IMR-90 (cell line): ENCODE data around the gene PRUNE2. TPM values are rescaled to one million over a fixed set of nuclear protein-coding genes. Genes with fewer than 3 reads are reported as not detected.

Source experiments
- ATAC-seq: fragments of 200-7000 bp; cut with Tn5 transposase; 2 replicates; pipeline ENCODE4 v1.9.1; 2020; ENCODE audit warnings: low read depth, mild to moderate bottlenecking, moderate library complexity
- BruUV-seq: library from RNA; stranded (reverse); fragments of 400-500 nt; replicated peaks from 2 replicates; lab custom pipeline; 2021; lab: Mats Ljungman, UMichigan
- CTCF ChIA-PET: fragments of 300-600 bp; formaldehyde crosslinking; extraction: SDS; loops from one replicate; lab custom pipeline; 2021; ENCODE audit warnings: antibody characterized with exemption; lab: Yijun Ruan, JAX
- POLR2A ChIA-PET: fragments of 300-600 bp; sonication (Branson Sonifier 250); formaldehyde crosslinking; loops from one replicate; lab custom pipeline; 2022; ENCODE audit warnings: antibody characterized with exemption; ENCODE audit not compliant: unreplicated experiment; lab: Charles Lee
- DNase-seq: peaks from one replicate; pipeline ENCODE4 v3.0.0; 2013
- H2AFZ ChIP-seq: replicated peaks from 2 replicates; pipeline ENCODE3; 2013; ENCODE audit warnings: low read length, mild to moderate bottlenecking; ENCODE audit not compliant: poor library complexity
- H2AK5ac ChIP-seq: 2 replicates; pipeline ENCODE4 v1.6.1; 2013; ENCODE audit warnings: low read depth, low read length, inconsistent platforms
- H2AK9ac ChIP-seq: replicated peaks from 2 replicates; pipeline ENCODE3; 2013; ENCODE audit warnings: mild to moderate bottlenecking, low read depth, low read length, moderate library complexity; ENCODE audit not compliant: poor library complexity
- H2BK120ac ChIP-seq: 2 replicates; pipeline ENCODE4 v1.6.1; 2013; ENCODE audit warnings: low read depth, low read length, inconsistent platforms
- H2BK15ac ChIP-seq: 3 replicates; pipeline ENCODE4 v1.6.1; 2013; ENCODE audit warnings: low read depth, low read length, inconsistent platforms
- H2BK20ac ChIP-seq: 2 replicates; pipeline ENCODE4 v1.6.1; 2013; ENCODE audit warnings: low read depth, mild to moderate bottlenecking, inconsistent platforms, low read length, moderate library complexity
- H2BK5ac ChIP-seq: 2 replicates; pipeline ENCODE4 v1.6.1; 2013; ENCODE audit warnings: mild to moderate bottlenecking, low read depth, low read length, inconsistent platforms; ENCODE audit not compliant: poor library complexity, severe bottlenecking
- H3K14ac ChIP-seq: replicated peaks from 2 replicates; pipeline ENCODE4 v1.6.1; 2013; ENCODE audit warnings: low read depth, low read length, inconsistent platforms
- H3K18ac ChIP-seq: 2 replicates; pipeline ENCODE4 v1.6.1; 2013; ENCODE audit warnings: low read depth, low read length, control low read depth
- H3K23ac ChIP-seq: 2 replicates; pipeline ENCODE4 v1.6.1; 2013; ENCODE audit warnings: low read depth, low read length, inconsistent platforms
- H3K27ac ChIP-seq: 2 replicates; pipeline ENCODE4 v1.5.1; 2013; ENCODE audit warnings: mild to moderate bottlenecking, control low read depth, low read length; ENCODE audit not compliant: insufficient read depth
- H3K27me3 ChIP-seq: 2 replicates; pipeline ENCODE4 v1.6.1; 2013; ENCODE audit warnings: low read length; ENCODE audit not compliant: control insufficient read depth, insufficient read depth
- H3K36me3 ChIP-seq: 2 replicates; pipeline ENCODE4 v1.6.1; 2013; ENCODE audit warnings: low read length, mixed read lengths; ENCODE audit not compliant: control insufficient read depth, insufficient read depth
- H3K4ac ChIP-seq: 2 replicates; pipeline ENCODE4 v1.6.1; 2013; ENCODE audit warnings: low read depth, low read length, inconsistent platforms
- H3K4me1 ChIP-seq: 2 replicates; pipeline ENCODE4 v1.6.1; 2013; ENCODE audit warnings: low read length, mixed read lengths; ENCODE audit not compliant: control insufficient read depth, insufficient read depth
- H3K4me2 ChIP-seq: 2 replicates; pipeline ENCODE4 v1.6.1; 2013; ENCODE audit warnings: low read depth, mild to moderate bottlenecking, control low read depth, low read length, moderate library complexity
- H3K4me3 ChIP-seq: 2 replicates; pipeline ENCODE4 v1.5.1; 2013; ENCODE audit warnings: low read depth, mild to moderate bottlenecking, control low read depth, low read length, moderate library complexity; ENCODE audit not compliant: insufficient read depth
- H3K56ac ChIP-seq: 2 replicates; pipeline ENCODE4 v1.6.1; 2013; ENCODE audit warnings: low read length, inconsistent platforms; ENCODE audit not compliant: insufficient read depth; ENCODE audit errors: extremely low read depth
- H3K79me1 ChIP-seq, 2 experiments: 2 replicates each; pipeline ENCODE4 v1.6.1; 2013; ENCODE audit warnings: low read length in 2 of 2, inconsistent platforms in 1 of 2, low read depth in 1 of 2
- H3K9ac ChIP-seq: 2 replicates; pipeline ENCODE4 v1.6.1; 2013; ENCODE audit warnings: low read depth, low read length, control low read depth
- H3K9me1 ChIP-seq: 2 replicates; pipeline ENCODE4 v1.6.1; 2013; ENCODE audit warnings: low read length, inconsistent platforms; ENCODE audit not compliant: insufficient read depth
- H3K9me3 ChIP-seq: 2 replicates; pipeline ENCODE4 v1.6.1; 2013; ENCODE audit warnings: low read length; ENCODE audit not compliant: control insufficient read depth, insufficient read depth
- H4K20me1 ChIP-seq: 2 replicates; pipeline ENCODE4 v1.6.1; 2013; ENCODE audit warnings: low read length, inconsistent platforms; ENCODE audit not compliant: insufficient read depth
- H4K5ac ChIP-seq: 2 replicates; pipeline ENCODE4 v1.6.1; 2013; ENCODE audit warnings: mild to moderate bottlenecking, low read depth, low read length, control low read depth
- H4K8ac ChIP-seq, 2 experiments: 2 replicates each; pipeline ENCODE4 v1.6.1; 2013; ENCODE audit warnings: low read depth in 2 of 2, low read length in 2 of 2, control low read depth in 1 of 2, inconsistent platforms in 1 of 2
- H4K91ac ChIP-seq: 2 replicates; pipeline ENCODE4 v1.6.1; 2013; ENCODE audit warnings: low read depth, low read length, inconsistent platforms; ENCODE audit not compliant: insufficient read depth
- BHLHE40 ChIP-seq: fragments of 150-350 bp; IDR thresholded peaks from 2 replicates; pipeline ENCODE4 v1.6.1; 2016; ENCODE audit warnings: mild to moderate bottlenecking, low read depth, low read length
- CEBPB ChIP-seq: IDR thresholded peaks from 2 replicates; pipeline ENCODE4 v1.6.1; 2012; ENCODE audit warnings: low read depth, low read length, improper control_type of control experiment
- ELK1 ChIP-seq: fragments of 150-350 bp; IDR thresholded peaks from 2 replicates; pipeline ENCODE4 v1.6.1; 2016; ENCODE audit warnings: low read depth, mild to moderate bottlenecking, low read length, moderate library complexity, borderline replicate concordance
- POLR2A ChIP-seq: IDR thresholded peaks from 2 replicates; pipeline ENCODE4 v1.6.1; 2012; ENCODE audit warnings: mild to moderate bottlenecking, low read depth, low read length
- RAD21 ChIP-seq: IDR thresholded peaks from 2 replicates; pipeline ENCODE4 v1.6.1; 2012; ENCODE audit warnings: low read length, improper control_type of control experiment
- RCOR1 ChIP-seq: IDR thresholded peaks from 2 replicates; pipeline ENCODE4 v1.6.1; 2012; ENCODE audit warnings: mild to moderate bottlenecking, low read length, improper control_type of control experiment; ENCODE audit not compliant: insufficient replicate concordance
- RFX5 ChIP-seq: IDR thresholded peaks from 2 replicates; pipeline ENCODE4 v1.8.0; 2012; ENCODE audit warnings: low read depth, mild to moderate bottlenecking, low read length, moderate library complexity
- SMC3 ChIP-seq: fragments of 150-350 bp; IDR thresholded peaks from 2 replicates; pipeline ENCODE4 v1.6.1; 2016; ENCODE audit warnings: low read depth, mild to moderate bottlenecking, antibody characterized with exemption, low read length, moderate library complexity
- WGBS, 2 experiments: methylation state at CpG; one replicate each; pipeline versions ENCODE4 v1.1.5 to v1.1.7; 2013; ENCODE audit warnings: missing lambda C conversion rate in 2 of 2; ENCODE audit not compliant: insufficient read length in 1 of 2; ENCODE audit errors: extremely low coverage in 2 of 2; 5-methylcytosine and 5-hydroxymethylcytosine counted together
- dilution Hi-C: fragments of 300-500 bp; cut with HindIII; formaldehyde crosslinking; loops from one replicate; pipeline ENCODE4 v1.14.3; 2018; ENCODE audit warnings: low sequenced_read_pairs; ENCODE audit not compliant: unreplicated experiment
- in situ Hi-C: fragments of 300-500 bp; cut with MboI; formaldehyde crosslinking; loops from 3 replicates; pipeline ENCODE4 v1.14.3; 2019; ENCODE audit warnings: low sequenced_read_pairs, inconsistent platforms, mixed read lengths
- intact Hi-C: fragments of 100-400 bp; cut with micrococcal nuclease; formaldehyde crosslinking; loops from 2 replicates; pipeline ENCODE4 v1.10.0; 2022
- polyA plus RNA-seq, 3 experiments: library from polyadenylated mRNA; depleted of rRNA; stranded (reverse); fragments of >200 nt; gene quantifications; 2 replicates each; pipeline ENCODE4 v1.2.3, GENCODE V29; 2012; ENCODE audit warnings: low replicate concordance in 1 of 3
- total RNA-seq: library from RNA; depleted of rRNA; stranded (reverse); fragments of >200 nt; gene quantifications from 2 replicates; pipeline ENCODE4 v1.2.3, GENCODE V29; 2012
- TF ChIP-seq, protein P1 (sequence below): conservative IDR thresholded peaks from 2 replicates; pipeline ENCODE4 v1.5.1; 2012; ENCODE audit warnings: mild to moderate bottlenecking, low read depth, low read length, improper control_type of control experiment
- TF ChIP-seq, protein P2 (sequence below): fragments of 150-350 bp; IDR thresholded peaks from 2 replicates; pipeline ENCODE4 v1.6.1; 2017; ENCODE audit warnings: mild to moderate bottlenecking, antibody characterized with exemption, low read length, low read depth

PRUNE2 gene
- total and polyA plus RNA-seq, 2 of the 4 experiments (the other 2 are of a cell fraction): 0.70 to 1.6 TPM

- Histone ChIP-seq H3K9ac (no peak overlapping the region), H4K91ac (no peak overlapping the region), H4K5ac (no peak overlapping the region), H3K79me1 (no peaks in the 10 kb centered on the region), H3K18ac (no peak overlapping the region), H2AK5ac (no peak overlapping the region), H3K56ac (no peak overlapping the region), H3K4me3 (no peak overlapping the region), H3K9me1 (no peaks in the 10 kb centered on the region), H3K27me3 (peaks cover 2% of the 10 kb centered on the region; the same call in 1 of the 2 replicates), H4K8ac (no peak overlapping the region), H3K23ac (no peak overlapping the region), H2BK20ac (no peak overlapping the region), H2AK9ac (no peak overlapping the region), H3K4me2 (no peak overlapping the region), H3K9me3 (no peaks in the 10 kb centered on the region), H3K4ac (no peak overlapping the region), H2AFZ (no peak overlapping the region), H2BK120ac (no peak overlapping the region), H3K27ac (no peak overlapping the region), H2BK5ac (no peak overlapping the region), H3K14ac (no peak overlapping the region), H4K20me1 (no peaks in the 10 kb centered on the region), H2BK15ac (no peak overlapping the region), H3K4me1 (no peaks in the 10 kb centered on the region), H3K36me3 (no peaks in the 10 kb centered on the region)
- DNase-seq (no peak), ATAC-seq (no peak)
- no TSS peak for BruUV-seq
- TF ChIP-seq RCOR1 (no peak), SMC3 (no peak), BHLHE40 (no peak), CEBPB (no peak), POLR2A (no peak), RFX5 (no peak), ELK1 (no peak), RAD21 (no peak)
- TF ChIP-seq, protein P1, sequence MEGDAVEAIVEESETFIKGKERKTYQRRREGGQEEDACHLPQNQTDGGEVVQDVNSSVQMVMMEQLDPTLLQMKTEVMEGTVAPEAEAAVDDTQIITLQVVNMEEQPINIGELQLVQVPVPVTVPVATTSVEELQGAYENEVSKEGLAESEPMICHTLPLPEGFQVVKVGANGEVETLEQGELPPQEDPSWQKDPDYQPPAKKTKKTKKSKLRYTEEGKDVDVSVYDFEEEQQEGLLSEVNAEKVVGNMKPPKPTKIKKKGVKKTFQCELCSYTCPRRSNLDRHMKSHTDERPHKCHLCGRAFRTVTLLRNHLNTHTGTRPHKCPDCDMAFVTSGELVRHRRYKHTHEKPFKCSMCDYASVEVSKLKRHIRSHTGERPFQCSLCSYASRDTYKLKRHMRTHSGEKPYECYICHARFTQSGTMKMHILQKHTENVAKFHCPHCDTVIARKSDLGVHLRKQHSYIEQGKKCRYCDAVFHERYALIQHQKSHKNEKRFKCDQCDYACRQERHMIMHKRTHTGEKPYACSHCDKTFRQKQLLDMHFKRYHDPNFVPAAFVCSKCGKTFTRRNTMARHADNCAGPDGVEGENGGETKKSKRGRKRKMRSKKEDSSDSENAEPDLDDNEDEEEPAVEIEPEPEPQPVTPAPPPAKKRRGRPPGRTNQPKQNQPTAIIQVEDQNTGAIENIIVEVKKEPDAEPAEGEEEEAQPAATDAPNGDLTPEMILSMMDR: no peak
- TF ChIP-seq, protein P2, sequence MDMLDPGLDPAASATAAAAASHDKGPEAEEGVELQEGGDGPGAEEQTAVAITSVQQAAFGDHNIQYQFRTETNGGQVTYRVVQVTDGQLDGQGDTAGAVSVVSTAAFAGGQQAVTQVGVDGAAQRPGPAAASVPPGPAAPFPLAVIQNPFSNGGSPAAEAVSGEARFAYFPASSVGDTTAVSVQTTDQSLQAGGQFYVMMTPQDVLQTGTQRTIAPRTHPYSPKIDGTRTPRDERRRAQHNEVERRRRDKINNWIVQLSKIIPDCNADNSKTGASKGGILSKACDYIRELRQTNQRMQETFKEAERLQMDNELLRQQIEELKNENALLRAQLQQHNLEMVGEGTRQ: no peak
- CTCF ChIA-PET: no interaction called here
- no CpG with 5 or more reads among the region's 3 CpGs for WGBS, 2 experiments
- POLR2A ChIA-PET: no interaction called here
- in situ Hi-C loops (no loop called here), intact Hi-C loops (loop anchor here (10.0 kb wide), 1 partner anchor 56 kb away; no protein-coding TSS in a partner anchor), dilution Hi-C loops (no loop called here)
These were observed 176.8 kb downstream of the PRUNE2 start for GRCh38 chr9:76729116-76729515.
